Astrocyte (in vitro differentiated cells and primary cell): Measurements from ENCODE around the gene GPRC5A. TPM values are rescaled to one million over a fixed set of nuclear protein-coding genes. Genes with fewer than 3 reads are reported as not detected.

Source experiments
- DNase-seq: peaks from one replicate; pipeline ENCODE4 v3.0.0-alpha.2; 2010; ENCODE audit warnings: low read depth
- FAIRE-seq: peaks from 2 replicates; lab custom pipeline; 2011; peaks lifted over from hg19 to GRCh38; lab: Jason Lieb, UNC
- H2AFZ ChIP-seq: 2 replicates; pipeline ENCODE4 v1.6.0; 2012; ENCODE audit warnings: low read depth, low read length, inconsistent platforms
- H3K27ac ChIP-seq: 2 replicates; pipeline ENCODE4 v1.5.1; 2011; ENCODE audit warnings: low read depth, low read length, inconsistent platforms
- H3K27me3 ChIP-seq: 2 replicates; pipeline ENCODE4 v1.6.0; 2011; ENCODE audit warnings: low read length, inconsistent platforms; ENCODE audit not compliant: insufficient read depth
- H3K36me3 ChIP-seq: 2 replicates; pipeline ENCODE4 v1.5.1; 2011; ENCODE audit warnings: low read length, inconsistent platforms; ENCODE audit not compliant: insufficient read depth
- H3K4me1 ChIP-seq: 2 replicates; pipeline ENCODE4 v1.5.1; 2011; ENCODE audit warnings: low read length, inconsistent platforms; ENCODE audit not compliant: insufficient read depth
- H3K4me2 ChIP-seq: 2 replicates; pipeline ENCODE4 v1.6.0; 2012; ENCODE audit warnings: low read length, inconsistent platforms
- H3K4me3 ChIP-seq: 2 replicates; pipeline ENCODE4 v1.5.1; 2011; ENCODE audit warnings: low read depth, mild to moderate bottlenecking, low read length, inconsistent platforms; ENCODE audit not compliant: insufficient read depth
- H3K79me2 ChIP-seq: 2 replicates; pipeline ENCODE4 v1.6.0; 2012; ENCODE audit warnings: mild to moderate bottlenecking, low read length, inconsistent platforms; ENCODE audit not compliant: insufficient read depth
- H3K9ac ChIP-seq: 2 replicates; pipeline ENCODE4 v1.6.0; 2012; ENCODE audit warnings: mild to moderate bottlenecking, low read length, inconsistent platforms
- H3K9me3 ChIP-seq: 2 replicates; pipeline ENCODE4 v1.5.1; 2012; ENCODE audit warnings: low read depth, mild to moderate bottlenecking, low read length, inconsistent platforms; ENCODE audit not compliant: insufficient read depth
- H4K20me1 ChIP-seq: 2 replicates; pipeline ENCODE4 v1.6.0; 2012; ENCODE audit warnings: low read length, inconsistent platforms; ENCODE audit not compliant: insufficient read depth
- H3K27ac Mint-ChIP-seq: one replicate; pipeline ENCODE4 v1.8.0; 2021; ENCODE audit warnings: mild to moderate bottlenecking, mixed read lengths; ENCODE audit not compliant: unreplicated experiment
- H3K27me3 Mint-ChIP-seq: one replicate; pipeline ENCODE4 v1.8.0; 2021; ENCODE audit warnings: low read depth, mixed read lengths; ENCODE audit not compliant: unreplicated experiment
- H3K36me3 Mint-ChIP-seq: one replicate; pipeline ENCODE4 v1.8.0; 2021; ENCODE audit warnings: low read depth, mixed read lengths; ENCODE audit not compliant: unreplicated experiment
- H3K4me1 Mint-ChIP-seq: one replicate; pipeline ENCODE4 v1.8.0; 2021; ENCODE audit warnings: low read depth, mixed read lengths; ENCODE audit not compliant: unreplicated experiment
- H3K4me3 Mint-ChIP-seq: one replicate; pipeline ENCODE4 v1.8.0; 2021; ENCODE audit warnings: mild to moderate bottlenecking, moderate library complexity, mixed read lengths; ENCODE audit not compliant: unreplicated experiment
- H3K9me3 Mint-ChIP-seq: one replicate; pipeline ENCODE4 v1.8.0; 2021; ENCODE audit warnings: mild to moderate bottlenecking, mixed read lengths; ENCODE audit not compliant: unreplicated experiment
- CTCF ChIP-seq: IDR thresholded peaks from 2 replicates; pipeline ENCODE4 v1.5.1; 2011; ENCODE audit warnings: low read depth, mild to moderate bottlenecking, inconsistent platforms, low read length, moderate library complexity; ENCODE audit not compliant: insufficient read depth
- EZH2 ChIP-seq: IDR thresholded peaks from 2 replicates; pipeline ENCODE4 v1.6.1; 2012; ENCODE audit warnings: mild to moderate bottlenecking, low read length, inconsistent platforms; ENCODE audit not compliant: insufficient read depth
- total RNA-seq: library from RNA; stranded (reverse); gene quantifications from 2 replicates; pipeline ENCODE4 v1.2.1, GENCODE V29; 2021

Gene GPRC5A
- total RNA-seq, 1 donor from 2014 or later, result 12.5 TPM

GRCh38 chr12:12868477-12869235 lies 22.7 kb upstream of the GPRC5A start:
- Histone ChIP-seq H3K9me3 (no peaks in the 10 kb centered on the region), H3K4me1 (peaks cover 28% of the 10 kb centered on the region), H3K27me3 (no peaks in the 10 kb centered on the region), H3K4me3 (no peak overlapping the region), H3K4me2 (no peak overlapping the region), H3K9ac (no peak overlapping the region), H3K27ac (no peak overlapping the region), H3K36me3 (no peaks in the 10 kb centered on the region), H3K79me2 (no peaks in the 10 kb centered on the region), H2AFZ (no peak overlapping the region), H4K20me1 (no peaks in the 10 kb centered on the region)
- H3K9me3 Mint-ChIP-seq, result peaks cover 9% of the 10 kb centered on the region
- TF ChIP-seq CTCF, result no peak
- no peak for DNase-seq
- H3K27me3 Mint-ChIP-seq, result no peaks in the 10 kb centered on the region
- H3K4me3 Mint-ChIP-seq, result no peak overlapping the region
- FAIRE-seq, result peak; percentile 74
- H3K27ac Mint-ChIP-seq, result no peak overlapping the region
- H3K4me1 Mint-ChIP-seq, result peaks cover 24% of the 10 kb centered on the region
- peaks cover 26% of the 10 kb centered on the region for H3K36me3 Mint-ChIP-seq

- Mint-ChIP-seq H3K27ac (peak overlapping the region; percentile 97), H3K36me3 (peaks cover 19% of the 10 kb centered on the region), H3K9me3 (peaks cover 9% of the 10 kb centered on the region), H3K4me1 (peaks cover 32% of the 10 kb centered on the region), H3K27me3 (no peaks in the 10 kb centered on the region), H3K4me3 (no peak overlapping the region)
- Histone ChIP-seq H3K4me2 (peak overlapping the region; percentile 75), H4K20me1 (no peaks in the 10 kb centered on the region), H3K36me3 (no peaks in the 10 kb centered on the region), H3K79me2 (no peaks in the 10 kb centered on the region), H3K9ac (peak overlapping the region; percentile 74), H3K4me1 (peaks cover 42% of the 10 kb centered on the region), H3K27me3 (no peaks in the 10 kb centered on the region), H2AFZ (no peak overlapping the region), H3K9me3 (no peaks in the 10 kb centered on the region), H3K4me3 (no peak overlapping the region), H3K27ac (peak overlapping the region; percentile 95)
- FAIRE-seq (peak; percentile 93), DNase-seq (peak; percentile 99)
- TF ChIP-seq EZH2 (no peak), CTCF (no peak)
Observed at GRCh38 chr12:12870465-12870864, 20.9 kb upstream of the GPRC5A start.

- no peak for FAIRE-seq
- Histone ChIP-seq H2AFZ (no peak overlapping the region), H4K20me1 (no peaks in the 10 kb centered on the region), H3K79me2 (no peaks in the 10 kb centered on the region), H3K4me2 (peak overlapping the region; percentile 80), H3K4me3 (no peak overlapping the region), H3K4me1 (peaks cover 42% of the 10 kb centered on the region), H3K36me3 (no peaks in the 10 kb centered on the region), H3K27ac (peak overlapping the region; percentile 95), H3K9me3 (no peaks in the 10 kb centered on the region), H3K9ac (peak overlapping the region; percentile 79), H3K27me3 (no peaks in the 10 kb centered on the region)
- H3K27ac Mint-ChIP-seq, result peak overlapping the region; percentile 88
- TF ChIP-seq EZH2, result no peak
- TF ChIP-seq CTCF, result no peak
- peaks cover 32% of the 10 kb centered on the region for H3K4me1 Mint-ChIP-seq
- peaks cover 13% of the 10 kb centered on the region for H3K9me3 Mint-ChIP-seq
- DNase-seq, result no peak
- H3K36me3 Mint-ChIP-seq, result peaks cover 17% of the 10 kb centered on the region
- H3K27me3 Mint-ChIP-seq, result no peaks in the 10 kb centered on the region
- H3K4me3 Mint-ChIP-seq, result no peak overlapping the region
Observed at GRCh38 chr12:12871587-12872138, 19.7 kb upstream of the GPRC5A start.
